ENCODE data around the gene SH2D6. TPM values are rescaled to one million over a fixed set of nuclear protein-coding genes. Genes with fewer than 3 reads are reported as not detected.

The SH2D6 gene
- total RNA-seq, 1 donor from 2014 or later, result 0.07 TPM

DNA sequence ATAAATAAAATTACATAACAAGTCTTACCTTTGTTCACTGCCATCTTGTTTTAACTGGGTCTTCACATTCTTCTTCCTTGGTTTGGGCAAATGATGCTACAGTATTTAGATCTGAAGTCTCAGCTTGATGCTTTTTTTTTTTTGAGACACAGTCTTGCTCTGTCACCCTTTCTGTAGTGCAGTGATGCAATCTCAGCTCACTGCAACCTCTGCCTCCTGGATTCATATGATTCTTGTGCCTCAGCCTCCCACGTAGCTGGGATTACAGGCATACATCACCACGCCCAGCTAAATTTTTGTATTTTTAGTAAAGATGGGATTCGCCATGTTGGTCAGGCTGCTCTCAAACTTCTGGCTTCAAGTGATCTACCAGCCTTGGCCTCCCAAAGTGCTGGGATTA is 67.3 kb downstream of the SH2D6 start:
- no peak overlapping the region for H3K27ac Mint-ChIP-seq

More for the DNA sequence above, 67.3 kb downstream of the SH2D6 start:
- no peak overlapping the region for H3K4me3 ChIP-seq
- H4K20me1 ChIP-seq (ENCODE audit: low read depth), result no peaks in the 10 kb centered on the region
- H3K9me3 Mint-ChIP-seq, result peaks cover 15% of the 10 kb centered on the region
- no peak overlapping the region for H3K4me2 ChIP-seq
- H2AFZ ChIP-seq (replicated peaks), result no peak overlapping the region
- H3K79me2 ChIP-seq (ENCODE audit: low read depth), result no peaks in the 10 kb centered on the region
- H3K4me3 Mint-ChIP-seq, result no peak overlapping the region
- H3K36me3 Mint-ChIP-seq, result no peaks in the 10 kb centered on the region
- H3K4me1 ChIP-seq, result no peaks in the 10 kb centered on the region
- no peak overlapping the region for H3K27ac ChIP-seq
- TF ChIP-seq, protein P1, sequence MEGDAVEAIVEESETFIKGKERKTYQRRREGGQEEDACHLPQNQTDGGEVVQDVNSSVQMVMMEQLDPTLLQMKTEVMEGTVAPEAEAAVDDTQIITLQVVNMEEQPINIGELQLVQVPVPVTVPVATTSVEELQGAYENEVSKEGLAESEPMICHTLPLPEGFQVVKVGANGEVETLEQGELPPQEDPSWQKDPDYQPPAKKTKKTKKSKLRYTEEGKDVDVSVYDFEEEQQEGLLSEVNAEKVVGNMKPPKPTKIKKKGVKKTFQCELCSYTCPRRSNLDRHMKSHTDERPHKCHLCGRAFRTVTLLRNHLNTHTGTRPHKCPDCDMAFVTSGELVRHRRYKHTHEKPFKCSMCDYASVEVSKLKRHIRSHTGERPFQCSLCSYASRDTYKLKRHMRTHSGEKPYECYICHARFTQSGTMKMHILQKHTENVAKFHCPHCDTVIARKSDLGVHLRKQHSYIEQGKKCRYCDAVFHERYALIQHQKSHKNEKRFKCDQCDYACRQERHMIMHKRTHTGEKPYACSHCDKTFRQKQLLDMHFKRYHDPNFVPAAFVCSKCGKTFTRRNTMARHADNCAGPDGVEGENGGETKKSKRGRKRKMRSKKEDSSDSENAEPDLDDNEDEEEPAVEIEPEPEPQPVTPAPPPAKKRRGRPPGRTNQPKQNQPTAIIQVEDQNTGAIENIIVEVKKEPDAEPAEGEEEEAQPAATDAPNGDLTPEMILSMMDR (IDR thresholded peaks at IDR 0.05), result no peak
- TF ChIP-seq EZH2phosphoT487 (IDR thresholded peaks at IDR 0.05) (no peak), EZH2 (IDR thresholded peaks at IDR 0.05) (no peak)
- H3K27me3 Mint-ChIP-seq (ENCODE audit: insufficient read depth, low read depth), result peaks cover 4% of the 10 kb centered on the region
- H3K9ac ChIP-seq, result no peak overlapping the region
- no peaks in the 10 kb centered on the region for H3F3A ChIP-seq (ENCODE audit: low read depth)
- DNase-seq (ENCODE audit: low spot score), result no peak
- H3K36me3 ChIP-seq, result no peaks in the 10 kb centered on the region
- H3K9me3 ChIP-seq (ENCODE audit: low read depth), result no peaks in the 10 kb centered on the region
- no peaks in the 10 kb centered on the region for H3K4me1 Mint-ChIP-seq
- H3K27me3 ChIP-seq, result no peaks in the 10 kb centered on the region

Small RNA genes within 50 kb of the gene (small RNA-seq; reads per million reads assigned to genes)
- not detected for gene AC062037.2
- not detected for gene RF00019
- not detected for gene RN7SL251P

Other genes with a start within 250 kb of the SH2D6 start
- gene TGOLN2, start 90.7 kb upstream of the SH2D6 start, total RNA-seq (ENCODE audit: low replicate concordance), result 28.5 and 31.9 TPM in 2 replicates
- 13.3 and 19.0 TPM in 2 replicates for gene RETSAT, start 64.2 kb upstream of the SH2D6 start, total RNA-seq (ENCODE audit: low replicate concordance)
- 21.5 and 28.1 TPM in 2 replicates for gene ELMOD3, start 63.9 kb upstream of the SH2D6 start, total RNA-seq (ENCODE audit: low replicate concordance)
- gene CAPG, start 8.3 kb upstream of the SH2D6 start, total RNA-seq (ENCODE audit: low replicate concordance), result 23.9 TPM in 2 replicates
- 180 and 221 TPM in 2 replicates for gene MAT2A, start 120.5 kb downstream of the SH2D6 start, total RNA-seq (ENCODE audit: low replicate concordance)
- gene GGCX, start 142.8 kb downstream of the SH2D6 start, total RNA-seq (ENCODE audit: low replicate concordance), result 29.7 and 41.7 TPM in 2 replicates
- 0.52 and 2.4 TPM in 2 replicates for gene VAMP8, start 158.9 kb downstream of the SH2D6 start, total RNA-seq (ENCODE audit: low replicate concordance)
- gene VAMP5, start 165.7 kb downstream of the SH2D6 start, total RNA-seq (ENCODE audit: low replicate concordance), result not detected in 2 replicates
- 81.3 and 113 TPM in 2 replicates for gene RNF181, start 177.0 kb downstream of the SH2D6 start, total RNA-seq (ENCODE audit: low replicate concordance)
- 7.2 and 12.5 TPM in 2 replicates for gene TMEM150A, start 184.0 kb downstream of the SH2D6 start, total RNA-seq (ENCODE audit: low replicate concordance)
- 31.1 and 47.6 TPM in 2 replicates for gene C2orf68, start 193.4 kb downstream of the SH2D6 start, total RNA-seq (ENCODE audit: low replicate concordance)
- 85.3 and 87.3 TPM in 2 replicates for gene USP39, start 197.5 kb downstream of the SH2D6 start, total RNA-seq (ENCODE audit: low replicate concordance)
- not detected in 2 replicates for gene SFTPB, start 249.5 kb downstream of the SH2D6 start, total RNA-seq (ENCODE audit: low replicate concordance)

Data from neural progenitor cell (in vitro differentiated cells).